GM13976 (cell line): ENCODE measurements around the gene DOC2A.

ENCODE experiments used
- DNase-seq: peaks from one replicate; pipeline ENCODE4 v3.0.0; 2012; ENCODE audit warnings: low spot score
- in situ Hi-C: fragments of 300-500 bp; cut with MboI; formaldehyde crosslinking; loops from one replicate; pipeline ENCODE4 v1.12.0; 2022; ENCODE audit warnings: low sequenced_read_pairs, mixed read lengths, inconsistent platforms; ENCODE audit not compliant: unreplicated experiment
- TF ChIP-seq, protein P1 (sequence below): IDR thresholded peaks from 2 replicates; pipeline ENCODE4 v1.5.1; 2012; ENCODE audit warnings: borderline replicate concordance, mild to moderate bottlenecking; ENCODE audit not compliant: insufficient read depth; ENCODE audit errors: extremely low read depth, missing control alignments, control extremely low read depth

Gene DOC2A

DNA sequence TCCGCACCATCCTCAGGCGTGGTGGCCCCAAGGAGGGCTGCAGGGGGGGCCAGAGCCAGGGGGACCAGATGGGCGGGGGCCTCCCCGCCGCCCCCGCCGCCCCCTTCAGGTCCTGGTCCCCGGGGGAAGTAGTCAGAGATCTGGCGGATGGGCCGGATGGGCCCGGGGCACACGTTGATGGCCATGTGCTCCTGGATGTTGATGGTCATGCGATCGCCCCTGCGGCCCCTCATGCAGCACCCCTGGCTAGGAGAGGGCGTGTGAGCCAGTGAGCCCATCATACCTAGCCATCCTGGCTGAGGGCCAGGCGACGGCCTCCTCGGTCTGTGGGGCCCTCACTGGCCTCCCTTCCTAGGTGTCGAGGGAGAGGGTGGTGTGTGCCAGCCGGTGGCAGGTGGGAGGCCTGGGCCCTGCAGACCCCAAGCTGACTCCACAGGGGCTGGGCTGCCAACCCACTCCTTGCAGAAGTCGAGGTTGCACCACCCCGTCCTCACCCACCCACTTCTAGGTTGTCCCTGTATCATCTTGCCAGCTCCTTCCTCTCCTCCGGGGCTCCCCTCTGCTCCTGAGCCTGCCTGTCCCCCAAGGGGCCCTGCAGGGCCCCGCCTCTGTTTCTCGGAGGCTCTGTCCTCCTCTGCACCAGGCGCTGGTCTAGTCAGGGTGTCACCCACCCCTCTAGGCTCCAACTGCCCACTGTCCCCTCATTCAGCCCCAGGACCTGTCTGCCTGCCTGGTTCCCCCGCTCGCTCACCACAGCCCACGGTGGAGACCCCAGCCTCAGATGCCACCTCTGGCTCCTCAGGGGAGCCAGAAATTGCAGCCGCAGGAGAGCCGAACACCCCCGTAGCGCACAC, 610 bp downstream of the DOC2A start:
- no peak for DNase-seq
- TF ChIP-seq, protein P1, sequence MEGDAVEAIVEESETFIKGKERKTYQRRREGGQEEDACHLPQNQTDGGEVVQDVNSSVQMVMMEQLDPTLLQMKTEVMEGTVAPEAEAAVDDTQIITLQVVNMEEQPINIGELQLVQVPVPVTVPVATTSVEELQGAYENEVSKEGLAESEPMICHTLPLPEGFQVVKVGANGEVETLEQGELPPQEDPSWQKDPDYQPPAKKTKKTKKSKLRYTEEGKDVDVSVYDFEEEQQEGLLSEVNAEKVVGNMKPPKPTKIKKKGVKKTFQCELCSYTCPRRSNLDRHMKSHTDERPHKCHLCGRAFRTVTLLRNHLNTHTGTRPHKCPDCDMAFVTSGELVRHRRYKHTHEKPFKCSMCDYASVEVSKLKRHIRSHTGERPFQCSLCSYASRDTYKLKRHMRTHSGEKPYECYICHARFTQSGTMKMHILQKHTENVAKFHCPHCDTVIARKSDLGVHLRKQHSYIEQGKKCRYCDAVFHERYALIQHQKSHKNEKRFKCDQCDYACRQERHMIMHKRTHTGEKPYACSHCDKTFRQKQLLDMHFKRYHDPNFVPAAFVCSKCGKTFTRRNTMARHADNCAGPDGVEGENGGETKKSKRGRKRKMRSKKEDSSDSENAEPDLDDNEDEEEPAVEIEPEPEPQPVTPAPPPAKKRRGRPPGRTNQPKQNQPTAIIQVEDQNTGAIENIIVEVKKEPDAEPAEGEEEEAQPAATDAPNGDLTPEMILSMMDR = no peak
- in situ Hi-C loops = loop anchor here (25.0 kb wide), 1 partner anchor 323 kb away; the partner anchor contains the start of gene QPRT

DNA sequence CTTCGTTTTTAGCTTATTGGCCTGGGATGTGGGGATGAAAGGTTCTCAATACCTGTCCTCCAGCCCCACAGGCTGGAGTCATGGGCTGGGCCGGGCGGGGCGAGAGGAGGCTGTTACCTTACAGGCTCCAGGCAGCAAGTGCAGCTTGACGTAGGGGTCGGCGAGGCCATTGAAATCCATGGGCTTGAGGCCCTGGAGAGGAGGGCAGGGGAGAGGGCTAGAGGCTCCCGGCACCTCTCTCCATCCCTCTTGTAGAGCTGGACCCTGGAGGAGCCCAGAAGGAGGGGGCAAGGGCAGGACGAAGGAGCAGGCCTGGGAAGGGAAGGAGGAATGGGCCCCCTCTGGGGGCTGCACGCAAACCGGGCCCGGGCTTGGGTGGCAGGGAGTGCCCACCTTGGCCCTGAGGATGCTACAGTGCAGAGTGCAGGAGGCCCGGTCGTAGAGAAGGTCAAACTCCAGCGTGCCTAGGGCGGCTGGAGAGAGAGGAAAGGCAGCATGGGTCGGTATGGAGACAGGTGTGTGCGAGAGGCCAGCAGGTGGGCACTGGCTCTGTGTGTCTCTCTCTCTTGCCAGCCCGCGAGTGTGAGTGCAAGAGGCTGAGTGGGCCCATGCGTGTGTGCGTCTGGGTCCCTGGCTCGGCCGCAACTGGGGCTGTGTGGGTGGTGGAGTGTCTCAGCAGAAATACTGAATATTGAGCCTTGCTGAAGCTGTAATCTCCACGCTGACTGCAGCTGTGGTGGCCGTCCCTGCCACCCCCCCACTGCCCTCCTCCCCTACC, 1.6 kb downstream of the DOC2A start:
- no peak for DNase-seq
- TF ChIP-seq, protein P1 = no peak
- in situ Hi-C loops = loop anchor here (25.0 kb wide), 1 partner anchor 322 kb away; the partner anchor contains the start of gene QPRT

DNA sequence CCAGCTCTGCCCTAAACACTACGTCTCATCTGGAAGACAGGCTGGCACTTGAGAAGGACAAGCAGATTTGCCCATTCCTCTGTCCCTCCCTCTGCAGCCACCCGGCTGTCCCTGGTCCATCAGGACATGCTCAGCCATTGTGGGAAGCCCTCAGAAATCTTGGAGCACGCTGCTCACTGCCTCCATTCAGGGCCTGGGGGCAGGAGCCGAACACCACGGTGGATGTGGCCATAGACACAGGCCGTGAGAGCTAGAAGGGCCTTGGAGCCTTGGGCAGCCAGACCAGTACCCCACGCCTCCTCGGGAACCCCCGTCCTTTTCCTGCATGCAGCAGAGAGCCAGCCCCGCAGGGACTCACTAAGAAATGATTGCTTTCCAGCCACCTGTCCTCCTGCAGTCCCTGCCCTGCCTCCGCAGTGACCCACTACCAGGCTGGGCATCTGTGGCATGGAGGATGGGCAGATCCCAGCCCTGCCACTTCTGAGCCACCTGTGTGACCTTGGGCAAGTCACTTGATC, 3.4 kb downstream of the DOC2A start:
- DNase-seq = no peak
- TF ChIP-seq, protein P1 = no peak
- in situ Hi-C loops = loop anchor here (25.0 kb wide), 1 partner anchor 320 kb away; the partner anchor contains the start of gene QPRT

GRCh38 chr16:30006659-30007377, 4.0 kb downstream of the DOC2A start:
- in situ Hi-C loops = loop anchor here (25.0 kb wide), 1 partner anchor 320 kb away; the partner anchor contains the start of gene QPRT
- TF ChIP-seq, protein P1 = no peak
- no peak for DNase-seq

DNA sequence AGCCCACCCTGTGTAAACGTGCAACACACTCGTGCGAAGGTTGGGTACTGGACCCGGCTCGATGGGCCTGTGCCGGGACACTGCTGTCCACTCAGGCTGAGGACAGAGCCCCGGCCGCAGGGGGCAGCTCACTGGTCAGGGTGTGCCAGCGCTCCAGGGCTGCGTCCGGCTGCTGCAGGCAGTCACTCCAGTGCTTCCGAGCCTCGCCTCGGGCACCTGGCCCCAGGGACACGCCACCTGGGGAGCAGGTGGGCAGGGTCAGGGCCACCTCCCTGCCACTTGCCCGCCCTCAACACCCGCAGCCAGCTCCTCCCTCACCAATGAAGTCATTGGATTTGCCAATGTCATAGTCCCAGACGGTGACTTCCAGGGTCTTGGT, 4.7 kb downstream of the DOC2A start:
- TF ChIP-seq, protein P1 = no peak
- DNase-seq = no peak
- in situ Hi-C loops = loop anchor here (25.0 kb wide), 1 partner anchor 319 kb away; the partner anchor contains the start of gene QPRT

GRCh38 chr16:30005341-30006094, 5.3 kb downstream of the DOC2A start:
- in situ Hi-C loops = loop anchor here (25.0 kb wide), 1 partner anchor 318 kb away; the partner anchor contains the start of gene QPRT
- TF ChIP-seq, protein P1 = peak; percentile 67
- DNase-seq = peak; percentile 87
